K562 (cell line): Measurements from ENCODE around the gene MYO3B. TPM values are rescaled to one million over a fixed set of nuclear protein-coding genes. Genes with fewer than 3 reads are reported as not detected.

Source experiments
- BCLAF1 ChIP-seq, 2 experiments: fragments of 450-650 bp in 1 of 2; IDR thresholded peaks; 2 replicates each; pipeline ENCODE4 v1.6.1; 2011 to 2017; ENCODE audit warnings: low read depth in 2 of 2, antibody characterized with exemption in 1 of 2, borderline replicate concordance in 1 of 2, low read length in 1 of 2, mild to moderate bottlenecking in 1 of 2, mixed read lengths in 1 of 2; ENCODE audit not compliant: control insufficient read depth in 1 of 2
- GMEB1 ChIP-seq: fragments of 250-450 bp; sonication (Bioruptor Pico); IDR thresholded peaks from 2 replicates; pipeline ENCODE4 v1.4.0; 2020; ENCODE audit warnings: mild to moderate bottlenecking
- NFYB ChIP-seq: IDR thresholded peaks from 2 replicates; pipeline ENCODE4 v1.6.1; 2011; ENCODE audit warnings: mild to moderate bottlenecking, moderate library complexity; ENCODE audit not compliant: insufficient read length; ENCODE audit errors: extremely low read depth
- SAFB2 ChIP-seq: fragments of 200-400 bp; formaldehyde crosslinking; IDR thresholded peaks from 2 replicates; pipeline ENCODE4 v1.6.1; 2018; ENCODE audit warnings: borderline replicate concordance, low read length, low read depth, moderate library complexity; ENCODE audit not compliant: severe bottlenecking
- SNAPC5 ChIP-seq: fragments of 250-450 bp; sonication (Bioruptor Pico); IDR thresholded peaks from 2 replicates; pipeline ENCODE4 v1.8.0; 2021; ENCODE audit warnings: moderate library complexity, mild to moderate bottlenecking, inconsistent platforms
- SPI1 ChIP-seq: IDR thresholded peaks from 2 replicates; pipeline ENCODE4 v1.6.1; 2011; ENCODE audit warnings: low read depth, low read length, control low read depth, borderline replicate concordance
- TCFL5 ChIP-seq: fragments of 250-450 bp; sonication (Bioruptor Pico); conservative IDR thresholded peaks from 2 replicates; pipeline ENCODE4 v1.6.1; 2021; ENCODE audit warnings: mild to moderate bottlenecking, moderate library complexity, matching md5 sums
- ZBED1 ChIP-seq: IDR thresholded peaks from 2 replicates; pipeline ENCODE4 v1.6.1; 2014
- ZBTB8A ChIP-seq: fragments of 450-650 bp; IDR thresholded peaks from 2 replicates; pipeline ENCODE4 v1.6.1; 2018; ENCODE audit warnings: mild to moderate bottlenecking, moderate library complexity; ENCODE audit not compliant: partially characterized antibody
- ZFX ChIP-seq: sonication (generic); formaldehyde crosslinking; IDR thresholded peaks from 2 replicates; pipeline ENCODE4 v1.8.0; 2022; ENCODE audit warnings: mild to moderate bottlenecking, missing genetic modification reagents, moderate library complexity
- polyA plus RNA-seq, 8 experiments: library from polyadenylated mRNA; depleted of rRNA in 4 of 8; stranded (reverse) in 5 of 8; unstranded in 3 of 8; fragments of >200 nt; fragmentation: Nextera tagmentation in 2 of 8; fragmentation: Illumina TruSeq in 1 of 8; extraction: Ambion mirVana in 2 of 8; extraction: Trizol in 1 of 8; gene quantifications; 2 replicates each; pipeline versions ENCODE4 v1.2.1 to v1.2.3, GENCODE V29; 2011 to 2014; ENCODE audit warnings: inconsistent platforms in 1 of 8, missing spikeins in 1 of 8
- total RNA-seq, 7 experiments: library from RNA; depleted of rRNA in 6 of 7; stranded (reverse); fragments of >200 nt in 6 of 7; fragmentation: Illumina TruSeq in 2 of 7; extraction: Trizol in 2 of 7; gene quantifications; 2 replicates each; pipeline versions ENCODE4 v1.2.1 to v1.2.3, GENCODE V29; 2011 to 2021; ENCODE audit warnings: low replicate concordance in 1 of 7

MYO3B gene
- total and polyA plus RNA-seq, 9 of the 15 experiments (the other 6 are each of a cell fraction or from before 2014, with no cell fraction given): 2.7 to 6.5 (median 3.6) TPM

- no peak for TF ChIP-seq BCLAF1 (IDR thresholded peaks at IDR 0.05; ENCODE audit: borderline replicate concordance in 1 of 2, control insufficient read depth in 1 of 2, low read depth in 2 of 2, low read length in 1 of 2)
- no peak for TF ChIP-seq SNAPC5 (CRISPR knock-in tag)
- TF ChIP-seq ZFX: no peak
- no peak for TF ChIP-seq ZBED1
- TF ChIP-seq SPI1: no peak
- TF ChIP-seq GMEB1 (CRISPR knock-in tag): no peak
- no peak for TF ChIP-seq NFYB
- no peak for TF ChIP-seq ZBTB8A
- no peak for TF ChIP-seq TCFL5 (CRISPR knock-in tag)
- TF ChIP-seq SAFB2: no peak
- TF ChIP-seq, all 486 proteins: peak for 0
Observed at GRCh38 chr2:170553748-170554147, 375.8 kb downstream of the MYO3B start (continued).
